HG03196 (cell line): ENCODE results near the gene SCEL.
"Not testable (repeated sequence)": the region's sequence is repeated elsewhere in the genome, so short reads cannot be mapped to it uniquely, and the experiment has no call there.

ENCODE experiments used
- ATAC-seq: cut with Tn5 transposase; IDR thresholded peaks from one replicate; pipeline ENCODE4 v1.9.1; 2021; ENCODE audit not compliant: unreplicated experiment

SCEL gene, protein sequence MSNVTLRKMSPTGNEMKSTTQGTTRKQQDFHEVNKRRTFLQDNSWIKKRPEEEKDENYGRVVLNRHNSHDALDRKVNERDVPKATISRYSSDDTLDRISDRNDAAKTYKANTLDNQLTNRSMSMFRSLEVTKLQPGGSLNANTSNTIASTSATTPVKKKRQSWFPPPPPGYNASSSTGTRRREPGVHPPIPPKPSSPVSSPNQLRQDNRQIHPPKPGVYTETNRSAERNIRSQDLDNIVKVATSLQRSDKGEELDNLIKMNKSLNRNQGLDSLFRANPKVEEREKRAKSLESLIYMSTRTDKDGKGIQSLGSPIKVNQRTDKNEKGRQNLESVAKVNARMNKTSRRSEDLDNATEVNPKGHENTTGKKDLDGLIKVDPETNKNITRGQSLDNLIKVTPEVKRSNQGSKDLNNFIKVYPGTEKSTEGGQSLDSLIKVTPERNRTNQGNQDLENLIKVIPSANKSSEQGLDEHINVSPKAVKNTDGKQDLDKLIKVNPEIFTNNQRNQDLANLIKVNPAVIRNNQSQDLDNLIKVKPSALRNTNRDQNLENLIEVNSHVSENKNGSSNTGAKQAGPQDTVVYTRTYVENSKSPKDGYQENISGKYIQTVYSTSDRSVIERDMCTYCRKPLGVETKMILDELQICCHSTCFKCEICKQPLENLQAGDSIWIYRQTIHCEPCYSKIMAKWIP

DNA sequence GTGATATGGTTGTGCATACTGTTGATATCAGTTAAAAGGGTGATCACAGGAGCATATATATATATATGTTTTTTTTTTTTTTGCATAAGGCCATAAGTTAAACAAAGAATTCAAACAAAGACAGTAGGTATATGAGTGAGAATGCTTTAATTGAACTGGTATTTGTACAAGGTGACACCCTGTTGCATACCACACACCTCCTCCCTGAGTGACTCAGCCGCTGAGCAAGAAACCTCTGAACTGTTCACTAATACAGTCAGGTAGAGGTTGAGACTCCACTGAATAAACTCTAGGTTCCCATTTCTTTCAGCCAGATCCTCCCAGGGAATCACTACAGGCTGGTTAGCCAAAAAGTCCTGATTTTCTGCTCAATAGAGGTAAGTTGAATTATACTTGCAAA is at the start of gene SCEL:
Gene SCEL (plus strand): TSS at position 259 of the 400 bp plus-strand sequence. CDS start 20,170 bp downstream, outside the sequence.
- no peak for ATAC-seq

DNA sequence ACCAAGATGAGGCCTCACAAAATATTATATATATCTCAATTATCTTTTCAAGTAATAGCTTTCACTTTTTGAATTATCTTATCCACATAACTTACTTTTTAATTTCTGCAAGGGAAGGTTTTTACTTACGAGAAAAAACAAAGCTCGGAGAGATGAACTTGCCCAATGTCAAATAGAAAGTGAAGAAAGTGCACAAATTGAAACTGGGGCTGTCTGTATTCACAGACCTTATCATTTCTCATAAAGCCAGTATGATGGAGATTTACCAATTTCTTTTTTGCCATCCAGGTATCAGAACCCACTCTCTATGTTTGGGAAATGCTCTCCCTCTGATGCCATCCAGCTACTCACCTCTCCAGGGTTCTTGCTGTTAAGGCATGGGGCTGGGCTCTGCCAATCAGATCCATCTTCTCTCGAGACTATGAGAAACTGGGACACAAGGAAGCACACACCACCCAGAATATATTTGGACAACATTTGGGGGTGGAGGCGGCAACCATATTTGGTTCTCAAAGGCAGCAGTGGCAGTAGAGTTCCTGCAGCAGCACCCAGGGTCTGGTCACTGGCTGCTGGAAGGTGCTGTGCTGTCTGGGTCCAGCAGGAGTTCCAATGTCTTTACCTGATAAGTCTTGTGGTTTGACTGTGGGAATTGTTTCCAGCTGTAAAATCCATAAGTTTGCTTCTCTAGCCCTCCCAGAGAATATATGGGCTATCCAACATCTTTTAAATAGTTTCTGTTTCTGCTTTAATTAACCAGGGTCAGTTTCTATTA is 45.8 kb upstream of the SCEL start:
- ATAC-seq: no peak

DNA sequence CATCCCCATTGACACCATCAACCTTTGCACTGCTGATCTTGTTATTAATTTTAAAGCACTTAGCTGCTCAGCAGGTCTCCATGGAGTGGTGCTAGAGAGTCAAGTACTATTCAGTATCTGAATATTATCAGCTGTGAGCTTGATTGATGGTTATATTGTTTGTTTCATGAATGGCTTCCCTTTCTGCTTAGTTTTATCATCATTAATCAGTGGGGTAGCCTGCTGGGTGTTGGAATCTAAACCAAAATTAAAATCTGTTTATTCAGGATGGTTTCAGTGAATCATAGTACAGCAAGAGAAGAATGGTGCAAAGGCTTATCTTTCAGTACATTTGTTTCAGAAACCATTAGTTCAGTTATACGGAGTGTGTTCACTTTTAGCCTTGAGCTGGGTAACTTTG is 42.5 kb upstream of the SCEL start:
- no peak for ATAC-seq

DNA sequence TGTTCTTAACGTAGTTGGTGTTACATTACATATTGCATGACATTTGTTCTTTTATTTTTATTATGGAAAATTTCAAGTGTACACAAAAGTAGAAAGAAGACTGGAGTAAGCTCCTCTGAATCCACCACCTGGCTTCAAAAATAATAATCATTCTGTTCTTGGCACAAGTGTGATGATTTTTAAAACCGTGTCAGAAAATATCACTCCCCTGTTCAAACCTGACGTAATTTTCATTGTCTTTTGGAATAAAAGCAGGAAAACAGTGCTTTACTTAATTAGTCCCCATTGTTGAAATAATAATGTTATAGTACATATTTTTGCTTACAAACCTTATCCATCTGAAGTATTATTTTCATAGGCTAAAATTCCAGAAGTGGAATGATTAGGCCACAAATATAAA is 41.3 kb upstream of the SCEL start:
- ATAC-seq: no peak

DNA sequence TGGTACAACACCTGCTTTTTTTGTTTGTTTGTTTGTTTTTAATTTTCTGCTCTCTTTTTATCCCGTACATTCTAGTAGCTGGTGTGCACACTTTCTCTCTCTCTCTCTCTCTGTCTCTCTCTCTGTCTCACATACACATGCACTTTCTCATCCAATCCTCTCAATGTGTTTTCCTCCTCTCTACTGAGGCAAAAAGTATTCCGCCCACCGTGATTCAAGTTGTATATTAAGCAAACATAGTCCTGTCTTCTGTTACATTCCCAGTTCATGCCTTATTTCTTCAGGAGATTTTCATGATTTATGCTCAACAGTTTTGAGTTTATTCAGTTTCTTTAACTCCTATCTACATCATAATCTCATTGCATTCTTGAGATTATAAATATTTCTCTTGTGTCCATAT is 38.2 kb upstream of the SCEL start:
- ATAC-seq: no peak

DNA sequence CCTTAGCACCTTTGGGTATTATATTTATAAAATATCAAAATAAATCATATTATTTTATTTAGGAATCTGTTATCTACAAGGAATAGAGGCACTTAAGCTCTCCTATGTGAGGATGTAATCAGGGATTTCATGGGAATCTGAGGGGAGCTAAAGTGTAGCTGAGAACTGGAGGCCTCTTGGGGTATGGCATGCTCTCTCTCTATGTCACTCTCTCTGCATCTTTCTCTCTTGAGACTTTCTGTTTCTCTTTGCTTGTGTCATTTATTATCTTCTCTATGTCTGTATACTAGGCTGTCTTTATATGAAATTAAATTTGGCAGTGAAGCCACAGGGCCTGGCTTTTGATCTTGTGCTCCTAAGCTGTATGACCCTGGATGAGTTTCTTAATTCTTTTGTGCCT is 37.7 kb upstream of the SCEL start:
- no peak for ATAC-seq

DNA sequence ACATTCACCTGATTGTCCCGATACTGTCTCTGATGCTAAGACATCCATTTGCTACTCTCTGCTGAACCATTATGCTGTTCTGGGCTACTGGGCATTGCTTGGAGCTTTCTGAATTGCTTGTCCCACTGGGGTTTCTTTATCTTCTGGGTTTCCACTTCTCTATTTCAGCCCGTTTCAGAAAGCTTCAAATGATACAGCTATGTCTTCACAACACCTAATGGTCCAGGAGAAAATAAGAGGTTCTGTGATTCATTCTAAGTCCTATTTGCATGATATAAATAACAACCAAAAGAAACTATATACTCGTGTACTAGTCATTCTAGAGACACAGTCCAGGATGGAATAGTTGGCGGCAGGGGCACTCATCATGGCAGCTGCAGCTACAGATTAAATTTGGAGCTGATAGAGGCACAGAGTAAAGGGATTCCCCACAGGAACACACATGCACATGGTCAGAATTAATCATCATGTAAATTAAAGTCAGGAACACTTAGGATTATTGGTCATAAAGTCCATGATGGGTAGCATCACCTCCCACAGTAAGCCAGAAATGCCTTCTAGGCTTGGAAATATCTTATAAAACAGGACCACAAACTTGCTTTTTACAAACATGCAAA is 33.3 kb upstream of the SCEL start:
- peak; percentile 91 for ATAC-seq

DNA sequence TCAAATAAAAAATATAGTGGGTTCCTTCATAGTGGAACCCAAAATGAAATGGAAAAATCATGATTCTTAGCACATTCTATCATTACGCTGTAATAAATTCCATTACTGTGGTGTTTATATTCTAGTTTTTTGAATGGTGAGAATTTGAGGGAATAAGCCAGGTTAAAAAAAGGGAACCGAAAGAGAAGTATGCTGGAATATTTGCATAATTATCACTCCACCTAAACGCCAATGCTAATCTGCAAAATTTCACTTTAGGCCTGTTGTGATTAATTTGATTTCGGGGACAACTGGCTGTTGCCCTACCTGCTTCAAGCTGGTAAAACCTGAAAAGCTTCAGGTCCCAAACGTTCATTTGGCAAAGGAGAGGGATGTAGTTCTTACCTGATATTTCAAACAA is 32.1 kb upstream of the SCEL start:
- no peak for ATAC-seq

DNA sequence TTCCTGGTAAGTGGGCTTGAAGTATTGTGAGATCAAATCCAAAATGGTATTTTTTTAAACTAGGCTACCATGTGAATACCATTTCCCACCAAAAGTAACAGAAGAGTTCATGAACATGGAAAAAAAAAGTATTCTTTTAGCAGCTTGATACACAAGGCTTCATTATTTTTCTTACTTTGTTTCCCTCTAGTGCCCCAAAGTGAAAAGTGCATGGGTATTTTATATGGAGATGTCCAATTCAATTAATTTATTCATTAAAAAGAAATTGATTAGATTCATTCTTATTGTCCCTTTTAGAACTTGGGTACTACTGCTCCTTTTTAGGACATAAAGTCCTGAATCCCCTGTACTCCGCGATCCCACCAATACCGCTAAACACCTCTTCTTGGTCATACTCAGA is 28.6 kb upstream of the SCEL start:
- ATAC-seq: no peak

DNA sequence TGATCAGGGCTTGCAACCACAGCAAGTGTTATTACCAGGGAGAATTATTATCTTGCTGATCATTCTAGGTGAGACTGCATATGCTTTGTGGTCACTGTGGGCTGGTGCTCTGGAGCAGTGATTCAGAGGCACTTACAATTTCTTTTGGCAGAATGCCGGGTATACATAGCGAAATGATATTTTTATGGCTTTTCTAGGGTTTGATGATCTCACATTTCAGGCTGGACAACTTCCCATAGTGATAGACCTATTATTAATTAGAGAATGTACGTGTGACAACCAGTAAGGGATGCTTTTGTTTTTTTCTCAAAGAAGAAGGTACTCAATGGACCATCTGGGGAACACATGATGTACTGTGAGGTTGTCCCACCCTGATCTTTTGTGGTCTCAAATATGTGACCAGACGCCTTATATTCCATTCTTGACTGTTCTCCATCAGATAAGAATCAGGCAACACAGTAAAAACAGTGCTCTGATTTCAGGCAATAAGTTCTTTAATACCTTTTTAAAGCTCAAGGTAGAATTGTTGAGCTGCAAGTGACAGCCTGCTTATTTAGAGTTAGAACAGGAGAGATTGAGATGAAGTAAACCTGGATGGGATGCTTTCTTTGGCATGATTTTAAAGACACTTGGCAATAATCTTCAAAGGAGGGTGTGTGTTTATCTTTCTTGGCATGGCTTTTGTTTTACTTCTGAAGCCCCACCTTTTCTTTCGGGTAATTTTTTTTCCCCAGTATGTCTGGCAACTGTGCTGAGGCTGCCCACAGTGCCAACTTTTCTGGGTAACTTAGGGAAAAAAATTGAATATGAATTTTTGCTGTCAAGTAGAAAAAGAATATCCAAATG is 27.4 kb upstream of the SCEL start:
- ATAC-seq: no peak

DNA sequence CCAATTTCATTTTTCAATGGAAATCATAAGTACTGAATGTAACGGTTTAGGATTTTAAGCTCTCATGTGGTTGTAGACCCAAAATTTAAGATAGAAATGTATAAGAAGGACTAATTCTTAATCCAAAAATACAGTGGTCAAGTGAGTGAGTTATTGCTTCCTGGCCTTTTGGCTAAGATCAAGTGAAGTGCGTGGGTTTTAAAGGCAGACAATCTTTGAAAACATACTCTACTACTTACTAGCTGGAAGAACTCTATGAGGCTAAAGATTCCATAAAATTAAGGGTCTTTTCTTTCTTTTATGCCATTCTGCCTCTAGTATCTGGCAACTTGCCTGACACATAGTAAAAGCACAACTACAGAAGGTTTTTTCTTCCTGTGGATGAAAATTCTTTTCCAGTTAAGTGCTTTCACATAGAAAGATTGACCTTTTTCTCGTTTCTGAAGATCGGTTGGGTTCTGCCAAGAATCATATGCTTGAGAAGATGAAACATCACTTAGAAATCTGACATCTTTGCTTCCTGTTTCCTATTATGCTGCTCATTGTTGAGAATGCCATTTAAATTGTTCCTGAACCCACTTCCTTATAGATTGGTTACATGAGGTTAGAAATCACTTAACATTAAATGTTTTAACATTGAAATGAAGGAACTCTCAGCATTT is 26.4 kb upstream of the SCEL start:
- no peak for ATAC-seq

DNA sequence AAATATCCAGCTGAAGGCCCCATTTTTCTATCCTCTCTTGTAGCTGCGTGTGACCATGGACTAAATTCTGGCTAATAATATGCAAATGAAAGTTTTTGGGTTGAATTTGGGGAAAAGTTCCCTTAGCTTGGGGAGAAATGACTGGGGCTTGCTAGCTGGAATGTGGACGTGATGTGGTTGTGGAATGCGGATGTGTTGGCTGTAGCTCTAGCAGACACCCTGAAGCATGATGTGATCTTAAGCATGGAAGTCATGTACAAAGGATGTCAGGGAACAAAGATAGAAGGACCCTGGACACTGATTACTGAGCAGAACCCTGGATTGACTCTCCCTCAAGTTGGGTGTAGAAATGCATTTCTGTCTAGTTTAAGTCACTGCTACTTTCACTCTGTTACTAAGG is 25.4 kb upstream of the SCEL start:
- no peak for ATAC-seq

DNA sequence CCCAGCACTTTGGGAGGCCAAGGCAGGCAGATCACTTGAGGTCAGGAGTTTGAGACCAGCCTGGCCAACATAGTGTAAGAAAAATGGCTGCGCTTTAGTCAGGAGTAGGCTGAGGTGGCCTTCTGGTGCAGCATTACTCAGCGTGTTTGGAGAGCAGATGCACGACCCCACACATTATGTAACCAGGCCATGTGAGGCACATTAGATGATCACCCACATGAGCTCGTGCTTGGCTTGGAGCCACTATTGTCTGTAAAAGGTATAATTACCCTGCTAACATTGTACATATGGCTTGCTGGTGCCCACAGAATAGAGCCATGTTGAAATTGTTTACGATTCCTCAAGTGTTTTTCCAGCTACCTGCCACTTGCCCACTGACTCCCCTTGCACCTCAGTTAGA is 24.0 kb upstream of the SCEL start:
- ATAC-seq: no peak

DNA sequence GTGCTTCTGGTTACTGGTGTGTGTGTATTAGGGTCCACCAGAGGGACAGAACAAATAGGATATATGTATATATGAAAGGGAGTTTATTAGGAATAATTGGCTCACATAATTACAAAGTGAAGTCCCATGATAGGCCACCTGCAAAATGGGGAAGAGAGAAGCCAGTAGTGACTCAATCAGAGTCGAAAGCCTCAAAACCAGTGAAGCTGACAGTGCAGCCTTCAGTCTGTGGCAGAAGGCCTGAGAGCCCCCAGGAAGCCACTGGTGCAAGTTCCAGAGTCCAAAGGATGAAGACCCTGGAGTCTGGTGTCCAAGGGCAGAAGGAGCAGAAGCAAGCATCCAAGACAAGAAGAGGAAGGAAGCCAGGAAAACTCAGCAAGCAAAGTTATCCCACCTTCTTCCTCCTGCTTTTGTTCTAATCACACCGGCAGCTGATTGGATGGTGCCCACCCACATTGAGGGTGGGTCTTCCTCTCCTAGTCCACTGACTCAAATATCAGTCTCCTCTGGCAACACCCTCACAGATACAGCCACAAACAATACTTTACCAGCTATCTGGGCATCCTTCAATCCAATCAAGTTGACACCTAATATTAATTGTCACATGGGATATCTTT is 21.7 kb upstream of the SCEL start:
- ATAC-seq: peak; percentile 62

DNA sequence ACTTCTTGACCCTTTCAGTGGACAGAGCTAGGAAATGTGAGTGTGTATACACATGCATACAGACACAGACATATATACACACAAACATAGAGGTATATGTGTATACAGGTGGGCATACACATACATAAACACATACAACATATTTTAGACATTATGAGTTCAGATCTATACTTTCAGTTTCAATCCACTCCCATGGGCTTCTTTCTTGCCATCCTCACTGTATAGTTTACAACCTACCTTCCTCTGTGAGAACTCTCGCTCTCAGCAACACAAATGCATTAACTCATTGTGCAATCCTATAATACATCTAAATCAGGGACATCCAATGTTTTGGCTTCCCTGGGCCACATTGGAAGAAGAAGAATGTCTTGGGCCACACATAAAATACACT is 21.2 kb upstream of the SCEL start:
- peak; percentile 83 for ATAC-seq

DNA sequence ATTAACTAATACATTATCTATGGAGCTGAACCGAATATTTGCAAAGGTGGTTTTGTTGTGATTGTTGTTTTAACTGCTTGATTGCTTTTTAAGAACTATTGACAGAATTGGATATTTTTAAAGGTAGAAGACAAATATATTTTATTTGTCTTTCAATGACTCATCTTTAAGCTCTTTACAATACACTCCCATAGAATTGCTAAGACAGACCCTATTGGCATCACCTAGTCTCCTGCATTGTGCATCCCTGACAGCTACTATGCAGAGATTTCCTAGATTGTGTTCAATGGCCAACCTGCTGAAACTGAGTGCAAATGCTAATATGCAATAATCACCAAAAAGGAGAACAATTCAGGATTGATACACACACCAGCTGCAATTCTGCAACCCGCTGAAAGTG is 19.7 kb upstream of the SCEL start:
- no peak for ATAC-seq

DNA sequence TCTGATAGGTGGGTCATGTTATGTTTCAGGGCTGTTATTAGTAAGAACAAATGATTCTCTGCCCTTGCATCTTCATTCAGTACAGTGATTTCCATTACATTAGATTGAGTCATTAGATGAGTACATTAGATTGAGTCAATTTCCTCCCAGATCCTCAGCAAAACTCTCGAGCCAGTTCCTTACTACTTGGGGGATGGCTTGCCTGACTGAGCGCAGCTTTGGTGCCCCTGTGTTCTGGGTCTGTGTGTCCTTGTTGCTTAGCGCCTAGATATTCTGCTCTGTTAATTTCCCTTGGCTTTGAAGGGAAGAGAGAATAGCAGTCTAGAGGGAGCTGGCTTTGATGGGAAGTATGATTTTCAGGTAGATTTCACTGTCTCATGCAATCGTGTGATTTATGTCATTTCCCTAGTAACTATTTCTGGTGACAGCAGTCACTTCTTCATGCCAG is 19.1 kb upstream of the SCEL start:
- ATAC-seq: peak; percentile 57

DNA sequence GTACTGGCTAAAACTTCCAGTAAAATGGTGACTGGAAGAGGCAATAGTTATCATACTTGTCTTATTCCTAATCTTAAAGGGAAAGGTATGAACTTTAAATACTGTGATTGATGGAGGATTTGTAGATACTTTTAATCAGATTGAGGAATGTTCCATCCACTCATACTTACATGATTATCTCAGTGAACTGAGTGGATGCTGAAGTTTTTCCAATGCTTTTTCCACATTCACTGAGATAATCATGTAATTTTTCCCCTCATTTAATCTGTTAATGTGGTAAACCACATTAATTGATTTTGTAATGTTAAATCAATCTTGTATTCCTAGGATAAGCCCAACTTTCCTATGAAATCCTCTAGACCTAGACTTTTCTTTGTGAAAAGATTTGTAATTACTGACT is 17.2 kb upstream of the SCEL start:
- no peak for ATAC-seq

DNA sequence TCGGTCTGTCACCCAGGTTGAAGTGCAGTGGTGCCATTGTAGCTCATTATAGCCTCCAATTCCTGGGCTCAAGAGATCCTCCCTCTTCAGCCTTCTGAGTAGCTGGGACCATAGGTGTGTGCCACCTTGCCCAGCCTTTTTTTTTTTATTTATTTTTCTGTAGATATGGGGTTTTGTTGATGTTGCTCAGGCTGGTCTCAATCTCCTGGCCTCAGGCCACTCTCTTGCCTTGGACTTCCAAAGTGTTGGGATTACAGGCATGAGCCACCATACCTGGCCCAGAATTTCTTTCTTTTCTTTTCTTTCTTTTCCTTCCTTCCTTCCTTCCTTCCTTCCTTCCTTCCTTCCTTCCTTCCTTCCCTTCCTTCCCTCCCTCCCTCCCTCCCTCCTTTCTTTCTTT is 16.1 kb upstream of the SCEL start:
- ATAC-seq: not testable (repeated sequence)
